HG03097 (cell line): ENCODE results near the gene GPR152.
"Not testable (repeated sequence)": the region's sequence is repeated elsewhere in the genome, so short reads cannot be mapped to it uniquely, and the experiment has no call there.

Source experiments
- ATAC-seq: cut with Tn5 transposase; IDR thresholded peaks from one replicate; pipeline ENCODE4 v1.9.1; 2021; ENCODE audit not compliant: unreplicated experiment, low FRiP score

GPR152 gene

DNA sequence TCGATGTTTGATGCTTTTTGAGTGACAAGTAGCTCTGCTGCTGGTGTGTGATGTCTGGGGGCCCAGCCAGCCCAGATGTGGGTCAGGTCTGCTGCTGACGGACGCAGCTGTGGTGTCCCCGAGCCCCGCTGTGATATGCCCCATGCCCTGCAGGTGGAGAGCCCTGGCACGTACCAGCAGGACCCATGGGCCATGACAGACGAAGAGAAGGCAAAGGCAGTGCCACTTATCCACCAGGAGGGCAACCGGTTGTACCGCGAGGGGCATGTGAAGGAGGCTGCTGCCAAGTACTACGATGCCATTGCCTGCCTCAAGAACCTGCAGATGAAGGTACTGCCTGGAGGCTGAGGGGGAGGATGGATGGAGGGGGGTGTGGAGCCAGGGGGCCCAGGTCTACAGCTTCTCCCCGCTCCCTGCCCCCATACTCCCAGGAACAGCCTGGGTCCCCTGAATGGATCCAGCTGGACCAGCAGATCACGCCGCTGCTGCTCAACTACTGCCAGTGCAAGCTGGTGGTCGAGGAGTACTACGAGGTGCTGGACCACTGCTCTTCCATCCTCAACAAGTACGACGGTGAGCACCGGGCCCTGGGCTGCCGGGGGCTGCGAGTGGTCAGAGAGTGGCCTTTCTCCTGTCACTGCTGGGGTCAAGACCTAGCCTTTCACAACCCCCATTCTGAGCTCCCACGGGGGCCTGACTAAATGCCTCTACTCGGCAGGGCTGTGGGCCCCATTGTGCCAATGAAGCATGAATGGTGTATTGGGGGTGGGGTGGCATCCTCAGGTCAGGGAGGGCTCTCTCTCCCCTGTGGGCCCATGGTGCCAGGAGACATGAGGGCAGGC is 37.6 kb upstream of the GPR152 start:
- no peak for ATAC-seq

DNA sequence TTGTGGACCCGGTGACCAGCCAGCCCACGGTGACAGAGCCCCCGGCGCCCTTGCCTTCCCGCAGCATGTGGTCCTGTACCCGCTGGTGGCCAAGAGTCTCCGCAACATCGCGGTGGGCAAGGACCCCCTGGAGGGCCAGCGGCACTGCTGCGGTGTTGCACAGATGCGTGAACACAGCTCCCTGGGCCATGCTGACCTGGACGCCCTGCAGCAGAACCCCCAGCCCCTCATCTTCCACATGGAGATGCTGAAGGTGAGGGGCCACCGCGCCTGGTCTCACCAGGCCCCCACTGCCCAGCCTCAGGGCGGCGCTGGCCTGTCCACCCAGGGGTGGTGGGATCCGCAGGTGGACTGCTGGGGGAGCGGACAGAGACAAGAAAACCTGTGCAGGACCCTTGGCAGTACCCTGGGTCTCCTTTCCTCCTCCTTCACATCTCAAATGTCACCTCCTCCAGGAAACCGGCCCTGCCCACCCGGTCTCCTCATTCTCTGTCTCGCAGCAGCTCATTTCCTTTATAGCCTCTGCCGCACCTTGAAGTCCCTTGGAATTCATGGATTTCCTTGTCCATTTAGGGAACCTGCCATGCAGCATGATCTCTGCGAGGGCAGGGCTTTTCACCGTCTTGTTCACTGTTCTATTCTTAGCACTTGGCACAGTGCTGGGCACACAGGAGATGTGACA is 36.8 kb upstream of the GPR152 start:
- ATAC-seq, result no peak

- no peak for ATAC-seq
These were observed 34.1 kb upstream of the GPR152 start for GRCh38 chr11:67486481-67487195.

- not testable (repeated sequence) for ATAC-seq
These were observed 33.4 kb upstream of the GPR152 start for GRCh38 chr11:67485873-67486361.

- ATAC-seq, result no peak
These were observed 32.4 kb upstream of the GPR152 start for GRCh38 chr11:67484847-67485311.

DNA sequence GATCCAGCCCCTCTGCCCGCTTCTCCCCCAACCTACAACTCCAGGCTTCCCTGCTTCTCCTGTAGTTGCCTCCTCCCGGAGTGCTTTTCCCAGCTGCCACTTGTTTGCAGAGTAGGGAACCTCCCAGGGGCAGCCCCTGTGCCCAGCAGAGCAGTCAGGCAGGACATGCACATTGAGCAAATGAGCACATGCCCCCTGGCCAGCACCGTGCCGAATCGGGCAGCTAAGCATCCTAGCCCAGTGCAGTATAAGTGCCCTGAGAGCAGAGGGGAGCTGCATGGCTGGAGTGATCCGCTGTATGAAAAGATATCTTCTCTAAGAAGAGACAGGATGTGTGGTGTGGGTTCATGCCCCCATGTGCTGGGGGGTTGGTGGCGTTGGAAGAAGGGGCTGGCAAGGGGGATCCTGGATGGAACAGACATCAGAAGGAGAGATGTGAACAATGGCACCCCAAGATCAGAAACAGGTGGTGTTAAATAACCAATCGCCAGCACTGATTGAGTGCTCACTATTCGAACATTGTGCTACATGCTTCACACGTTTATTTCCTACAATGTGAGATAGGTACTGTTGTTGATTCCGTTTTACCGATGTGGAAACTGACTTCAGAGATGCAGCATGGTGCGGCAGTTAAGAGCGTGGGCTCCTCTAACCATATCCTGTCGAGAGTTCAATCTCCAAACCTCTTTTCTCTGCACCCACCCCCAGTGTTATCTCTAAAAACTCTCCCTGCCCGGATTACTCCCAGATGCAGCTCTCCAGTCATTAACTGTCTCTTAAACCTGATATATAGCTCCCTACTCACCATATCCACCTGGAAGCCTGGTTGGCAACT is 31.5 kb upstream of the GPR152 start:
- ATAC-seq, result no peak

DNA sequence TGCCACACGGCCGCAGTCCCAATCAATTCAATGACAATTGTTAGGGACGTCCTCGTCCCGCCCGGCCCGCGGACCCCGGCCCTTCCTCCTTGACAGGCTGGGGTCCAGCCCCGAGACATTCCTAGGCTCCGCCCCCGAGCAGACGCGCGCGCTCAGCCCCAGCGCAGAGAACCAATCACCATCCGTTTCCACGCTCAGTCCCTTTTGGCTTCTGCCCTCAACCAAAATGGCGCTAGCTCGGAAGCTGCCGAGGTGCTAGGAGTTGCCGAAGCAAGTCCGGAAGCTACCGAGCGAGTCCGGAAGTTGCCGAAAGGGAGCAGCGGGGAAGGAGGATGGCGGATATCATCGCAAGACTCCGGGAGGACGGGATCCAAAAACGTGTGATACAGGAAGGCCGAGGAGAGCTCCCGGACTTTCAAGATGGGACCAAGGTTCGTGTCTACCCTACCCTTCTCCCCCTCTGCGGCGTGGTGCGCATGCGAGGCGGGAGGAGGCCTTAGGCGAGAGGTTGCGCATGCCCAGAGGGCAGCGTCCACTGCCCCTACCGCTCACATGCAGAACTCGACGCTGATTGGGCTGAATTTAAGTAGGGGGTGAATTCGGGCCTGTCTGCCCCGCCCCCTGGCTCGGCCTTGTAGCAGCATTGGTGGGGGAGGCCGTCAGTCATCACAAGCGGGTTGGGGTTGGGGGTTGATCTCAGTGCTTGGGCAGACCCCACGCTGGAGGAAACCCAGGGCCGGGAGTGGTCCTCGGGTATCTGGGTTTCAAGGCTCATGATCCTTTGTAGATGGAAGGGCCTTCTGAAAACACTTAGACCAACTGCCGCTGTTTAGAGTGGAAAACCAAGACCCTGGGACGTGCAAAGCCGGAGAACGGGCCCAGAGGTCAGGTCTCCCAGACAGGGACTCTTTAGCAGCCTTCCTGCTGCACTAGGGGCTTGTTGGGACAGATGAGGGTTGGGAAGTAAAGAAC is 30.6 kb upstream of the GPR152 start, which contains the start of gene AIP:
AIP (plus strand) TSS at position 200 of the 972 bp plus-strand sequence; CDS start at position 333, 133 bp downstream.
- peak; percentile 75 for ATAC-seq

GRCh38 chr11:67482275-67482826 is 29.8 kb upstream of the GPR152 start:
- no peak for ATAC-seq

GRCh38 chr11:67477344-67478050 is 25.0 kb upstream of the GPR152 start:
- not testable (repeated sequence) for ATAC-seq

GRCh38 chr11:67476692-67477091 is 24.2 kb upstream of the GPR152 start:
- ATAC-seq, result not testable (repeated sequence)

- ATAC-seq, result no peak
These were observed 20.4 kb upstream of the GPR152 start for GRCh38 chr11:67472882-67473281.

- ATAC-seq, result no peak
These were observed 17.9 kb upstream of the GPR152 start for GRCh38 chr11:67470337-67471002.

- no peak for ATAC-seq
These were observed 16.9 kb upstream of the GPR152 start for GRCh38 chr11:67469508-67469811.

- peak; percentile 58 for ATAC-seq
These were observed 16.4 kb upstream of the GPR152 start, which contains the start of gene TMEM134 for GRCh38 chr11:67468759-67469507. Gene TMEM134, minus strand, starts transcription at chr11:67469251. Its CDS starts 59 bp downstream, at chr11:67469192.

GRCh38 chr11:67468456-67468758 is 15.9 kb upstream of the GPR152 start:
- no peak for ATAC-seq

GRCh38 chr11:67468056-67468455 is 15.5 kb upstream of the GPR152 start:
- no peak for ATAC-seq
